H1 (cell line): ENCODE measurements around the gene GRM5. TPM values are rescaled to one million over a fixed set of nuclear protein-coding genes. Genes with fewer than 3 reads are reported as not detected.

Experiments used
- CTCF ChIA-PET: fragments of 300-600 bp; sonication (Branson Sonifier 250); formaldehyde crosslinking; loops from one replicate; lab custom pipeline; 2021; ENCODE audit not compliant: partially characterized antibody; lab: Charles Lee
- POLR2A ChIA-PET: fragments of 300-600 bp; sonication (Branson Sonifier 250); formaldehyde crosslinking; loops from one replicate; lab custom pipeline; 2021; ENCODE audit warnings: inconsistent platforms; ENCODE audit not compliant: partially characterized antibody; lab: Charles Lee
- DNase-seq, 2 experiments: peaks; one replicate each; pipeline versions ENCODE4 v3.0.0 to v3.0.0-alpha.2; 2010 to 2022; ENCODE audit warnings: low spot score in 2 of 2, low read depth in 1 of 2, mixed read lengths in 1 of 2
- FAIRE-seq: peaks from 2 replicates; lab custom pipeline; 2011; peaks lifted over from hg19 to GRCh38; lab: Jason Lieb, UNC
- H2AFZ ChIP-seq: 2 replicates; pipeline ENCODE4 v1.8.1; 2012; ENCODE audit warnings: low read length, inconsistent platforms
- H2AK5ac ChIP-seq: 2 replicates; pipeline ENCODE4 v1.6.1; 2013; ENCODE audit warnings: low read depth, low read length
- H2BK120ac ChIP-seq: replicated peaks from 2 replicates; pipeline ENCODE3; 2013; ENCODE audit warnings: low read depth, low read length, inconsistent platforms
- H2BK12ac ChIP-seq: 2 replicates; pipeline ENCODE4 v1.6.1; 2013; ENCODE audit warnings: low read depth, low read length
- H2BK15ac ChIP-seq: 2 replicates; pipeline ENCODE4 v1.6.1; 2013; ENCODE audit warnings: low read length
- H2BK20ac ChIP-seq: 2 replicates; pipeline ENCODE4 v1.6.1; 2013; ENCODE audit warnings: low read length
- H2BK5ac ChIP-seq: 2 replicates; pipeline ENCODE4 v1.6.1; 2013; ENCODE audit warnings: low read depth, low read length
- H3K14ac ChIP-seq: 2 replicates; pipeline ENCODE4 v1.6.1; 2013; ENCODE audit warnings: inconsistent platforms; ENCODE audit not compliant: insufficient read length
- H3K18ac ChIP-seq: 2 replicates; pipeline ENCODE4 v1.6.1; 2013; ENCODE audit warnings: low read length; ENCODE audit errors: extremely low read depth
- H3K23ac ChIP-seq: 2 replicates; pipeline ENCODE4 v1.6.1; 2013; ENCODE audit warnings: inconsistent platforms; ENCODE audit not compliant: insufficient read length
- H3K23me2 ChIP-seq: 2 replicates; pipeline ENCODE4 v1.6.1; 2013; ENCODE audit warnings: low read depth, low read length
- H3K27ac ChIP-seq: 2 replicates; pipeline ENCODE4 v1.6.1; 2011; ENCODE audit warnings: low read depth, low read length, inconsistent platforms
- H3K27me3 ChIP-seq, 4 experiments: replicated peaks in 1 of 4; 1 replicate in 1 of 4; 2 replicates in 3 of 4; pipeline versions ENCODE4 v1.6.1 to v1.8.1; 2011 to 2013; ENCODE audit warnings: low read length in 3 of 4, mild to moderate bottlenecking in 3 of 4, inconsistent platforms in 2 of 4, mixed read lengths in 2 of 4, moderate library complexity in 1 of 4; ENCODE audit not compliant: control insufficient read depth in 3 of 4, insufficient read depth in 3 of 4; ENCODE audit errors: extremely low read depth in 1 of 4
- H3K36me3 ChIP-seq, 4 experiments: 2 replicates each; pipeline versions ENCODE4 v1.6.1 to v1.8.1; 2011 to 2013; ENCODE audit warnings: mild to moderate bottlenecking in 4 of 4, low read length in 3 of 4, moderate library complexity in 2 of 4, control low read depth in 1 of 4, inconsistent platforms in 1 of 4; ENCODE audit not compliant: insufficient read depth in 4 of 4, control insufficient read depth in 2 of 4
- H3K4ac ChIP-seq: replicated peaks from 2 replicates; pipeline ENCODE3; 2013; ENCODE audit warnings: low read length, low read depth, mixed read lengths, inconsistent platforms; ENCODE audit not compliant: insufficient read length
- H3K4me1 ChIP-seq, 4 experiments: replicated peaks in 1 of 4; 1 replicate in 1 of 4; 2 replicates in 3 of 4; pipeline versions ENCODE4 v1.6.1 to v1.8.1; 2011 to 2013; ENCODE audit warnings: low read length in 3 of 4, inconsistent platforms in 2 of 4, mixed read lengths in 1 of 4; ENCODE audit not compliant: insufficient read depth in 4 of 4, control insufficient read depth in 3 of 4
- H3K4me2 ChIP-seq, 2 experiments: 2 replicates each; pipeline versions ENCODE4 v1.6.1 to v1.8.1; 2011 to 2013; ENCODE audit warnings: low read depth in 2 of 2, low read length in 2 of 2, control low read depth in 1 of 2, inconsistent platforms in 1 of 2, mild to moderate bottlenecking in 1 of 2; ENCODE audit not compliant: insufficient read depth in 1 of 2
- H3K4me3 ChIP-seq, 4 experiments: fragments of 200-600, 300-600 bp in 1 of 4; sonication (generic), shearing (Covaris generic), sonication (Bioruptor Twin) in 1 of 4; 2 replicates each; pipeline versions ENCODE4 v1.5.1 to v1.8.1; 2011 to 2016; ENCODE audit warnings: low read length in 4 of 4, low read depth in 3 of 4, control low read depth in 2 of 4, inconsistent platforms in 2 of 4, mild to moderate bottlenecking in 2 of 4, mixed read lengths in 1 of 4, moderate library complexity in 1 of 4; ENCODE audit not compliant: insufficient read depth in 2 of 4; ENCODE audit errors: extremely low read depth in 1 of 4
- H3K56ac ChIP-seq: replicated peaks from 2 replicates; pipeline ENCODE3; 2013; ENCODE audit warnings: low read depth, mild to moderate bottlenecking, mixed read lengths, low read length, inconsistent platforms; ENCODE audit not compliant: insufficient read length
- H3K79me1 ChIP-seq: 2 replicates; pipeline ENCODE4 v1.6.1; 2013; ENCODE audit warnings: low read depth, low read length, control low read depth
- H3K79me2 ChIP-seq, 2 experiments: 2 replicates each; pipeline versions ENCODE4 v1.6.1 to v1.8.1; 2012 to 2013; ENCODE audit warnings: low read length in 2 of 2, mild to moderate bottlenecking in 2 of 2, inconsistent platforms in 1 of 2; ENCODE audit not compliant: insufficient read depth in 2 of 2, control insufficient read depth in 1 of 2
- H3K9ac ChIP-seq, 4 experiments: replicated peaks in 1 of 4; 1 replicate in 1 of 4; 2 replicates in 3 of 4; pipeline versions ENCODE4 v1.6.1 to v1.8.1; 2011 to 2013; ENCODE audit warnings: low read depth in 3 of 4, low read length in 3 of 4, control low read depth in 2 of 4, mild to moderate bottlenecking in 2 of 4, moderate library complexity in 2 of 4, inconsistent platforms in 1 of 4; ENCODE audit errors: extremely low read depth in 1 of 4
- H3K9me3 ChIP-seq, 2 experiments: 2 replicates each; pipeline versions ENCODE4 v1.6.1 to v1.8.1; 2012 to 2013; ENCODE audit warnings: mild to moderate bottlenecking in 2 of 2, moderate library complexity in 2 of 2, control low read depth in 1 of 2, inconsistent platforms in 1 of 2, low read depth in 1 of 2, low read length in 1 of 2, mixed read lengths in 1 of 2; ENCODE audit not compliant: insufficient read depth in 2 of 2
- H4K20me1 ChIP-seq, 2 experiments: replicated peaks in 1 of 2; 2 replicates each; pipeline versions ENCODE3 to v1.8.1; 2011 to 2013; ENCODE audit warnings: inconsistent platforms in 2 of 2, low read length in 2 of 2, mild to moderate bottlenecking in 1 of 2; ENCODE audit not compliant: insufficient read depth in 2 of 2, control insufficient read depth in 1 of 2
- H4K5ac ChIP-seq: 2 replicates; pipeline ENCODE4 v1.6.1; 2013; ENCODE audit warnings: low read length, low read depth, mixed read lengths, inconsistent platforms; ENCODE audit not compliant: insufficient read length
- H4K8ac ChIP-seq: 2 replicates; pipeline ENCODE4 v1.8.0; 2013; ENCODE audit warnings: mild to moderate bottlenecking, moderate library complexity, low read length, inconsistent platforms; ENCODE audit not compliant: insufficient read depth; ENCODE audit errors: extremely low read depth
- H4K91ac ChIP-seq: replicated peaks from 2 replicates; pipeline ENCODE3; 2013; ENCODE audit warnings: low read length, mixed read lengths, inconsistent platforms; ENCODE audit not compliant: insufficient read length
- ASH2L ChIP-seq: fragments of 200-600, 300-600 bp; sonication (generic); IDR thresholded peaks from one replicate; pipeline ENCODE4 v1.7.1; 2017; ENCODE audit warnings: low read length
- BRCA1 ChIP-seq: IDR thresholded peaks from 2 replicates; pipeline ENCODE4 v1.6.1; 2012; ENCODE audit warnings: low read depth, low read length, improper control_type of control experiment
- CBX5 ChIP-seq: fragments of 300-800, 300-1000 bp; sonication (generic); IDR thresholded peaks from 2 replicates; pipeline ENCODE4 v1.7.1; 2016; ENCODE audit warnings: antibody characterized with exemption, low read length, low read depth
- CEBPB ChIP-seq: IDR thresholded peaks from 2 replicates; pipeline ENCODE4 v1.6.1; 2012; ENCODE audit warnings: low read depth, low read length
- EGR1 ChIP-seq: IDR thresholded peaks from 2 replicates; pipeline ENCODE4 v1.6.1; 2011; ENCODE audit warnings: low read depth, low read length, borderline replicate concordance
- JUN ChIP-seq: IDR thresholded peaks from 2 replicates; pipeline ENCODE4 v1.6.1; 2011; ENCODE audit warnings: low read depth, mild to moderate bottlenecking, improper control_type of control experiment, low read length
- NRF1 ChIP-seq: IDR thresholded peaks from 2 replicates; pipeline ENCODE4 v1.6.1; 2011; ENCODE audit warnings: mild to moderate bottlenecking, low read depth, low read length, improper control_type of control experiment
- POLR2A ChIP-seq, 2 experiments: IDR thresholded peaks; 1 replicate in 1 of 2; 2 replicates in 1 of 2; pipeline ENCODE4 v1.6.1; 2011; ENCODE audit warnings: low read depth in 2 of 2, low read length in 2 of 2, mild to moderate bottlenecking in 2 of 2; ENCODE audit errors: control extremely low read depth in 1 of 2
- POLR2AphosphoS5 ChIP-seq: IDR thresholded peaks from 2 replicates; pipeline ENCODE4 v1.6.1; 2011; ENCODE audit warnings: low read depth, low read length
- SAP30 ChIP-seq: fragments of 300-600 bp; sonication (generic); IDR thresholded peaks from 2 replicates; pipeline ENCODE4 v1.7.1; 2012; ENCODE audit warnings: low read length, moderate library complexity, mild to moderate bottlenecking, inconsistent platforms; ENCODE audit not compliant: insufficient read depth, insufficient replicate concordance
- SIX5 ChIP-seq: IDR thresholded peaks from 2 replicates; pipeline ENCODE4 v1.6.1; 2011; ENCODE audit warnings: mild to moderate bottlenecking, low read depth, low read length
- SP4 ChIP-seq: IDR thresholded peaks from 2 replicates; pipeline ENCODE4 v1.6.1; 2012; ENCODE audit warnings: low read length, inconsistent platforms
- SUZ12 ChIP-seq: fragments of 200-600 bp; sonication (generic); IDR thresholded peaks from 2 replicates; pipeline ENCODE4 v1.6.1; 2012; ENCODE audit warnings: mild to moderate bottlenecking, inconsistent platforms, low read length, moderate library complexity, mixed read lengths
- TAF1 ChIP-seq: IDR thresholded peaks from 2 replicates; pipeline ENCODE4 v1.6.1; 2011; ENCODE audit warnings: mild to moderate bottlenecking, low read depth, low read length
- TBP ChIP-seq: IDR thresholded peaks from 2 replicates; pipeline ENCODE4 v1.6.1; 2011; ENCODE audit warnings: low read depth, low read length, improper control_type of control experiment
- TCF12 ChIP-seq: IDR thresholded peaks from 2 replicates; pipeline ENCODE4 v1.6.1; 2011; ENCODE audit warnings: low read depth, mild to moderate bottlenecking, low read length
- whole genome bisulfite sequencing, 2 experiments: shearing (Covaris generic) in 1 of 2; methylation state at CpG; one replicate each; pipeline versions ENCODE4 v1.1.6 to v1.1.7; 2013 to 2015; ENCODE audit warnings: low lambda C conversion rate in 2 of 2, mixed read lengths in 2 of 2, inconsistent platforms in 1 of 2, low coverage in 1 of 2, missing lambda C conversion rate in 1 of 2; ENCODE audit not compliant: insufficient replicate concordance in 2 of 2, insufficient coverage in 1 of 2, insufficient read length in 1 of 2; ENCODE audit errors: extremely low coverage in 1 of 2, missing lambda C conversion rate in 1 of 2; 5-methylcytosine and 5-hydroxymethylcytosine counted together
- polyA plus RNA-seq, 7 experiments: library from polyadenylated mRNA; depleted of rRNA in 3 of 7; stranded (reverse) in 5 of 7; unstranded in 2 of 7; fragments of >200 nt in 5 of 7; fragments of 200-250 nt in 2 of 7; gene quantifications; 1 replicate in 5 of 7; 2 replicates in 1 of 7; 4 replicates in 1 of 7; pipeline versions ENCODE4 v1.2.1 to v1.2.3, GENCODE V29; 2011 to 2013; ENCODE audit warnings: missing spikeins in 2 of 7, mixed read lengths in 2 of 7
- total RNA-seq: library from RNA; stranded (reverse); fragmentation: NEBNext Ultra II Directional; extraction: Animal tissue kit (Norgen Biotek cat#: 25700); gene quantifications from 2 replicates; pipeline ENCODE4 v1.2.1, GENCODE V29; 2021
- TF ChIP-seq, protein P1 (sequence below): IDR thresholded peaks from 2 replicates; pipeline ENCODE4 v1.6.1; 2011; ENCODE audit warnings: low read depth, mild to moderate bottlenecking, low read length; ENCODE audit not compliant: insufficient read depth

The GRM5 gene
- total and polyA plus RNA-seq, 2 of the 8 experiments (the other 6 are each of a cell fraction or from before 2014, with no cell fraction given) = 0.15 to 0.43 TPM

DNA sequence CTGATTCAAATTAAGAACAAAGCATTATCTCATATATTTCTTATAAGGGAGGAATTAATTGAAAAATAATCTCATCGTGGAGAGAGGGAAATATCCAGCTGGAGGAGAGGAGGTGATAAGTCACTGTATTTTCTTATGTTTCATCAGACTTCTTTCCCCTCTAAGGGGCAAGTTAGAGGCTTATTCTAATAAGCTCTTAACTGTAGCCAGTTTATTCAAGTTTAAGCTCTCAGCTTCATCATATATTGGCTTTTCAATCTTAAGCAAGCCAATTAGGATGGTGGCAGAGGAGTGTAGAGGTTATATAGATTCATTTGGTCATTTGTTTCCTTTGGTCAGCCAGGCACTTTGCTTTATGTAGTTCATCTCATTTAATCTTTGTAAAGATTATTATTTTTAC, 256.7 kb downstream of the GRM5 start:
- Histone ChIP-seq H3K14ac (no peak overlapping the region), H3K4me3 (no peak overlapping the region), H3K4me1 (peaks cover 0 to 4% (median 0%) of the 10 kb centered on the region in 4 experiments; a peak in 1 of 7 replicates), H3K4me2 (no peak overlapping the region), H4K20me1 (no peaks in the 10 kb centered on the region), H4K91ac (no peak overlapping the region), H3K27me3 (no peaks in the 10 kb centered on the region), H3K23me2 (no peaks in the 10 kb centered on the region), H4K8ac (no peak overlapping the region), H2AK5ac (no peak overlapping the region), H3K9me3 (no peaks in the 10 kb centered on the region), H3K36me3 (no peaks in the 10 kb centered on the region), H4K5ac (no peak overlapping the region), H3K79me1 (no peaks in the 10 kb centered on the region), H3K18ac (no peak overlapping the region), H3K27ac (no peak overlapping the region), H2BK12ac (no peak overlapping the region), H2BK5ac (no peak overlapping the region), H3K4ac (no peak overlapping the region), H2AFZ (no peak overlapping the region), H3K9ac (no peak overlapping the region), H3K23ac (no peak overlapping the region), H3K79me2 (no peaks in the 10 kb centered on the region), H2BK120ac (no peak overlapping the region), H2BK15ac (no peak overlapping the region), H3K56ac (no peak overlapping the region), H2BK20ac (no peak overlapping the region)
- ChIA-PET POLR2A (no interaction called here), CTCF (no interaction called here)
- FAIRE-seq (no peak), DNase-seq (no peak)
- 94% methylated on average over 1 of the region's 1 CpG; no CpG with 5 or more reads in 1 of the 2 experiments for WGBS, 2 experiments
- no peak for TF ChIP-seq SIX5
- no peak for TF ChIP-seq POLR2AphosphoS5
- TF ChIP-seq SAP30 = no peak
- no peak for TF ChIP-seq SUZ12
- no peak for TF ChIP-seq JUN
- no peak for TF ChIP-seq BRCA1
- TF ChIP-seq TCF12 = no peak
- TF ChIP-seq, protein P1, sequence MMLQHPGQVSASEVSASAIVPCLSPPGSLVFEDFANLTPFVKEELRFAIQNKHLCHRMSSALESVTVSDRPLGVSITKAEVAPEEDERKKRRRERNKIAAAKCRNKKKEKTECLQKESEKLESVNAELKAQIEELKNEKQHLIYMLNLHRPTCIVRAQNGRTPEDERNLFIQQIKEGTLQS = no peak
- no peak for TF ChIP-seq TAF1
- TF ChIP-seq TBP = no peak
- TF ChIP-seq POLR2A (IDR thresholded peaks at IDR 0.05; ENCODE audit: control extremely low read depth in 1 of 2, low read depth in 2 of 2, low read length in 2 of 2) = no peak
- no peak for TF ChIP-seq ASH2L
- no peak for TF ChIP-seq EGR1
- TF ChIP-seq SP4 = no peak
- TF ChIP-seq CEBPB = no peak
- no peak for TF ChIP-seq NRF1
- no peak for TF ChIP-seq CBX5
